Lung (tissue), 4 donors: ENCODE data around the gene NINJ1. TPM values are rescaled to one million over a fixed set of nuclear protein-coding genes. Genes with fewer than 3 reads are reported as not detected.

Source experiments
- polyA plus RNA-seq, 2 donors: library from polyadenylated mRNA; stranded (reverse); fragments of 200-250 nt; gene quantifications; one replicate each; pipeline ENCODE4 v1.2.1, GENCODE V29; 2013
- total RNA-seq, 2 donors: library from RNA; depleted of rRNA in 1 of 2; stranded (reverse); fragments of >200 nt in 1 of 2; gene quantifications; one replicate each; pipeline ENCODE4 v1.2.1, GENCODE V29; 2014 to 2021
- donor health status: Bipolar disorder and iron deficiency.
- donor health status: healthy.
- donor health status: DM: yes; HTN: yes; CAD: no.

NINJ1 gene
- total and polyA plus RNA-seq, 4 donors, result 44.3 to 324 (median 50.5) TPM

Other genes starting within 250 kb of the NINJ1 start
- 10 to 100 TPM; 10.8 to 24.3 TPM for gene FGD3, start 186.7 kb downstream of the NINJ1 start, total RNA-seq
- 10 to 100 TPM in 1 of 2 donors, 1 to 10 TPM in 1; 6.1 to 45.9 TPM for gene FGD3, start 186.7 kb downstream of the NINJ1 start, polyA plus RNA-seq
- 1 to 10 TPM; 3.8 to 6.4 TPM for gene SUSD3, start 75.5 kb downstream of the NINJ1 start, total RNA-seq
- gene SUSD3, start 75.5 kb downstream of the NINJ1 start, polyA plus RNA-seq, result 1 to 10 TPM; 2.0 to 9.7 TPM
- gene CARD19, start 38.0 kb downstream of the NINJ1 start, total RNA-seq, result 10 to 100 TPM; 31.1 to 44.1 TPM
- 10 to 100 TPM; 52.9 to 70.7 TPM for gene CARD19, start 38.0 kb downstream of the NINJ1 start, polyA plus RNA-seq
- 1 to 10 TPM; 4.2 to 8.5 TPM for gene WNK2, start 49.9 kb upstream of the NINJ1 start, total RNA-seq
- gene WNK2, start 49.9 kb upstream of the NINJ1 start, polyA plus RNA-seq, result 1 to 10 TPM in 1 of 2 donors, under 1 TPM in 1; 1.00 to 1.6 TPM